GM19395 (cell line): ENCODE measurements around the gene TBC1D14.
A peak's percentile ranks its signal among the peaks of the same experiment; 100 is the strongest.

ENCODE experiments used
- ATAC-seq: cut with Tn5 transposase; IDR thresholded peaks from one replicate; pipeline ENCODE4 v1.9.1; 2021; ENCODE audit warnings: mild to moderate bottlenecking, moderate library complexity; ENCODE audit not compliant: unreplicated experiment

Gene TBC1D14

GRCh38 chr4:7054106-7054880, 144.7 kb downstream of the TBC1D14 start:
- no peak for ATAC-seq

DNA sequence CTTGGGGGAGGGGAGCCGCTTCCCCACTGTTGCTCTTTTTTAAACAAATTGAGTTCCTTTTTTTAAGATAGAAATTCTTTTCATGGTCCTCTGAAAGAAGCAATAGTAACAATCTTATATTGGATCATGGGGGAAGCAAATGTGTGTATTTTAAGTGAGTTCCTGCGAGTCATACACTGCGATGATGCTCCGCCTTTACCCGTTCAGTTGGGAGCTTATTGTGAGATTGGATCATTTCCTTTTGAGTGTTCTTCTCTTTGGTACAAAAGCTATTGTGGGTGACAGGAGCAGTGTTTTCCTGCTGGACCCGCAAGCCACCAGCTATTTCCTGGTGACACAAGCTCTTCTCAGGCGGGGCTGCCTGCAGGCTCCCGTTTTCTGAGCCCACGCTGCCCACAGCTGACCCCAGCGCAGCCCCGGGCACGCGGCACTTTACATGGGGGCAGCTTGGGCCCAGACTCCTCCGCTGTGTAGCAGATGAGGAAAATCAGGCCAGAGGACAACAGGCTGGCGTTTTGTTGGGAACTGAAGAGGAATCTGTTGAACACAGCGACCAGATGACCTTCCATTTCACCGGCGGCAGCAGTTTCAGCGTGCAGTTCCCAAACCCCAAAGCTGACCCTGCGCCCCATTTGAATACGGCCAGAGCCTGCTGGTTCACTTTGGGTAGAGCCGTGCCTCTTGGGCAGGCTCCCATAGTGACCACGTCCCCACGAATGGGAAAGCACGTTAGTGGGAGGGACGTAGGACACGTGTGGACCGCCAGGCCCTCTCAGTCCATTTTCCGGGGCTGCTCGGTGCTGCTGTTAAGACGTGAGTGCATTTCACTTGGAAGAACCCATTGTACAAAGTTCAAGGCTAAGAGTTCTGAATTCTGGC, 145.7 kb downstream of the TBC1D14 start:
- no peak for ATAC-seq

GRCh38 chr4:7055990-7056325, 146.3 kb downstream of the TBC1D14 start:
- ATAC-seq = no peak

DNA sequence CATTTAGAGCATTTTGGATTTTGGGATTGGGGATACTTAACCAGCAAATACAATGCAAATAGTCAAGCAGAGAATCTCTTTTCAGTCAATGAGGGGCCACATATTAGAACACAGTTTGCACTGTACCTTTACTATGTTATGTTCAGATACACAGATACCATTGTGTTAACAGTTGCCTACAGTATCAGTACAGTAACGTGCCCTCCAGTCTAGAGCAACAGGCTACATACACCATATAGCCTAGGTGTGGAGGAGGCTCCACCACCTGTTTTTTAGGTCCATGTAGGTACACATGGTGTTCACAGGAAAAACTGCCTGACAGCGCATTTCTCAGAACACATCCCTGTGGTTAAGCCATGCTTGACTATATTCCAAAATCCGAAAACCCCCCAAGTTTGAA, 149.2 kb downstream of the TBC1D14 start:
- peak; percentile 27 for ATAC-seq

DNA sequence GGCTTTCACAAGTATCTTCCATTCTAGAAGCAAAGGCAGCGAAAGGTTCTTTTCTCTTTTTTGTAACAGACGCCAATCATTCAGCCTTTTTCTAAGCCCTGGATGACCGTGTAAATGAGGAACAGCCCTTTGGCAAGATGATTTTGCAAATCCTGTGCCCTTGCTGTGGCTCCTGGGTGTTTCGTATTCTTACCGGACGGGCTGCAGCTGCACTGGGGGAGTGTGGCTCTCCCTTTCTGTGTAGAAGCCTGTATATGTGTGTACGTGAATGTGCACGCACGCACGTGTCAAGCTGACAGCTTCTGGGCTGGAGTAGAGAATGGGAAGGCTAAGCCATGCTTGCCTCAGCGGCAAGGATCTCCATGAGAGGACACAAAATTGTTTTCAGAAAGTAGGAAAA, 150.0 kb downstream of the TBC1D14 start:
- ATAC-seq = no peak

- ATAC-seq = no peak
Observed at GRCh38 chr4:7060346-7061150, 150.9 kb downstream of the TBC1D14 start.

DNA sequence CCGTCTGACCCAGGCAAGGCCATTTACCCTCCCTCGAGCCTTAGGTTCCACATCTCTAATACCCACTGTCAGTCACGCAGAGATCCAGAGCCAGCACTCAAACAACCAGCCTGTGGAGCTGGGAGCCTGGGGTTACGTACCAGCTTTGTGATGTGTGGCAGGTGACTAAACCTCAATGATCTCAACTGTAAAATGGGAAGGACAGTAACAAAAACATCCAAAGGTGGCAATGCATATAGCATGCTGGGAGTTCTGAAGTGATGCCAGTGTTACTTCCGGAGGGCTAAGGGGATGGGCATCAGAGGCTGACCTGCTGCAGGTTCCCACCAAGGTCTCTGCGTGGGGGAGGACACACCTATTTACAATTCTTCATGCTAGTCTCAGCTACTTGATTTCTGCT, 152.2 kb downstream of the TBC1D14 start:
- ATAC-seq = no peak

DNA sequence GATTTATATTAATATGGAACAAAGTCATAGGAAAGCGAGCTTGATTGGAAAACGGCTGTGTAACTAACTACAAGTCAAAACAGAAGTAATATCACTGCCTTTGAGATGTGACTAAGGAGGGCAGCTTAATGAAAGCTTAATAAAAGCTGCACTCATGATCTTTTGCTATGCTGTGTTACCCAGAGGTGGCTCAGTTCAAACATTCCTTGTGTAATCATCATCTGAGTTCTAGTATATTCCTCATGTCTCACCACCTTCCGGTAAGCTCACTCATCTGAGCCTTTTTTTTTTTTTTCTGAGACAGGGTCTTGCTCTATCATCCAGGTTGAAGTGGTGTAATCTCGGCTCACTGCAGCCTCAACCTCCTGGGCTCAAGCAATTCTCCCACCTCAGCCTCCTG, 153.2 kb downstream of the TBC1D14 start:
- no peak for ATAC-seq

GRCh38 chr4:7063362-7063761, 153.7 kb downstream of the TBC1D14 start:
- ATAC-seq = no peak

- no peak for ATAC-seq
Observed at GRCh38 chr4:7066006-7066405, 156.4 kb downstream of the TBC1D14 start.

DNA sequence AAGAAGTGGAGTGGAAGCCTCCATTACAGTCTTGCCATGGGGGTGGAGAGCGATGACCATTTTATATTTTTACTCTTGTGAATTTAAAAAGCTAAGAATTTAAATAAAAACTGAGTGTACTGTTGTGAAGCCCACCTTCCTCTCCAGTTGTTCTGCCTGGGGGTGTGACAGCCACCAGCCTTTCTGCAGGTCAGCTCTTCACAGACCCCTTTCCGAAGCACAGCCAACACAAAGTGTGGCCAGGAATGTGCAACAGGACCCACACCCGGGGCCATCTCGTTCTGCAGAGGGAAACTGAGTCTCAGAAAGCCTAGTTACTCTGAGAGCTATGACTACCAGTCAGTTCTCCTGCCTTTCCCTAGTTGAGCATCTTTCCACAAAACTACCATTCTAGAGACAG, 156.9 kb downstream of the TBC1D14 start:
- no peak for ATAC-seq

DNA sequence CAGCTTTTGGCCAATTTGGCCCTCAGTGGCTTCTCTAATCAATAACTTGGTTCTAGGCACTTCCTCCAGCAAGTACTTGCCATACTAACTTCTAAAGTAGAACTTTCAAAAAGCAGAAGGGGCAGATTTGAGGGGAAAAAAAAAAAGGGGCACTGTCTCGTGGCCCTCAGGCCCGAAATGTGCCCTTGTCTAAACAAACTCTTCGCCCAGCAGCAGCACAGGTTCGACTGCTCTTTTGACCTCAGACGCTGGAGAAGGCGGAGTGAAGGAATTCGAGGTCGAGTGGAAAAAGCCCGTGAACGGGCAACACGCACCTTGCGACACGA, 157.5 kb downstream of the TBC1D14 start:
- no peak for ATAC-seq

DNA sequence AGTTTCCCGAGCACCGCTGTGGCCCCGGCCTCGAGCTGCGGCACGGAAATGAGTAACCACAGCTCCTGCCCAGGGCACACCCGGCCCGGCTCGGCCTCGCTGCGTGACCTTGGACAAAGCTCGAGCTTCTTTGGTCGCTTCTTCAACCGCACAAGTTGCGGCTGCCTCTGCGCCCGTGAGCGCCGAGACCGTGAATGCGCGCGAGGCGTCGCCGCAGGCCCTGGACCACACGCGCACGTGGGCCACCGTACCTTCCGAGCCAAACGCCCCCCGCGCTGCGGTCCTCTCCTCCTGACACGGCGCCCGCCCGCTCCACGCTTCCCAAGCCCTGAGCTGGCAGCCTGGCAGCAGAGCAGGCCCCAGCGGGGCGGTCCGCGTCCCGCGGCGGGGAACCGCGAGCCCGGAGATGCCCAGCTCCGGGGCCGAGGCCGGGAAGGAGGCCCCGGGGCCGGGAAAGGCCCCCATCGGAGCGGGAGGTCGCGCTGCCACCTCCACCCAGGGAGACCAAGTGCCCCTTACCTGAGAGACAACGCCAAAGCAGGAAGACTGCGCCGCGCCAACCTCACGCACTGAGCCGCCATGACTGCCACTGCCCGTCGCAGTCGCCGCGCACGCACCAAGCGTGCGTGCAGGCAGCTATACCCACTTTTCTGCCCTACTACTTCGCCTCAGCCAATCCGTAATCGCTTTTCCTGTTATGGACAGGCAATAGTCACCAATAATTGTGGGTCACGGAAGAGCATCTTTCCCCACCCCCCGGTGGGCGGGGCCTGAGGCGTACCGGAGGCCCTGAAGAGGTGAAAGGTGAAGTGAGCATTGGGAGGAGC, 158.0 kb downstream of the TBC1D14 start, which contains the start of gene GRPEL1:
Gene GRPEL1, minus strand, starts transcription at position 613 of the 827 bp plus-strand sequence. Its CDS starts 32 bp downstream, at position 581.
- ATAC-seq = peak; percentile 82

DNA sequence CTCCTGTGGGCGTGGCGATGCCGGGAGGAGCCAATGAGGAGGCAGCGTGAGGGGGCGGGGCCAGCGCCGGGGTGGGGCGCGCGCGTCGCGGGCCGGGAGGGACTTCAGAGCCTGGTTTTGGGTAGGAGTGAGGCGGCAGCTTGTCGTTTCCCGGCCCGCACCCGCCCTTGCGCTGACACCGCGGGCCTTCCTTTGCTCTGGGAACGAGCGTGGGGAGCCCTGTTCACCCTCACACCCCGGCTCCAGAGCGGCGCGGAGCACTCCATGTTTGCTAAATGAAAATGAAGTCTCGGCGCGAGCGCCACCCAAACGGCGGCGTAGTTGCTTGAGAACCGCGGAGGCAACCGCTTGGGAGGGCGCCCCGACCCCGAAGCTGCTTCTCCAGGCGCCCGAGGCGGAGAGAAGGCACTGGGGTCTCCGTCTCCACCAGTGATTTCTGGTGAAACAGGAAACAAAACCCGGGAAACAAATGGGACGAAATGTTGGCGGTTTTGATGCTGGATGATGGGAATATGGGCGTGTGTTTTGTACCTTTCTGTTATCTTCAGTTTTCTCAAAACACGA, 158.7 kb downstream of the TBC1D14 start:
- ATAC-seq = peak; percentile 37

DNA sequence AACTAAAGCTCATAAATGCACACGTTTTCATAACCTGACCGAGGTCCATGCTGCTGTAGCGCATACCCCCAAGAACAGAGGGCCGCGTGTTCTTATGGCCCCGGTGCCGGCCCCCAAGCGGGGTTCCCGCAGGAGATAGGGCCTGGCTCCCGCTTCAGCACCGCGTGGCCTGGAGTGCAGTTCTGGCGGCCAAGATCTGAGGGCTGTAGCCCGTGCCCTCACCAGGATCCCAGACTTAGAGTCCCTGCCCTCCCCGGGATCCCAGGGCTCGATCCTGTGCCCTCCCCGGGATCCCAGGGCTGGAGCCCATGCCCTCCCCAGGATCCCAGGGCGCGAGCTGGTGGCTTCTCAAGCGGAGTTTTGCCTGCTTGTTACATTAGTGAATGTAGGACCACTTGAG, 159.3 kb downstream of the TBC1D14 start:
- no peak for ATAC-seq

GRCh38 chr4:7070729-7071511, 161.3 kb downstream of the TBC1D14 start:
- no peak for ATAC-seq

GRCh38 chr4:7073059-7073458, 163.4 kb downstream of the TBC1D14 start:
- no peak for ATAC-seq

GRCh38 chr4:7073526-7074390, 164.1 kb downstream of the TBC1D14 start:
- no peak for ATAC-seq
